SK-N-SH (cell line): Measurements from ENCODE around the gene ATP8A2.

Experiments used
- CHD2 ChIP-seq: fragments of 150-350 bp; IDR thresholded peaks from 2 replicates; pipeline ENCODE4 v1.6.1; 2018; ENCODE audit warnings: low read length; ENCODE audit not compliant: partially characterized antibody
- EP300 ChIP-seq, 2 experiments: IDR thresholded peaks; 2 replicates each; pipeline versions ENCODE4 v1.4.0 to v1.6.1; 2012; ENCODE audit warnings: borderline replicate concordance in 1 of 2, low read depth in 1 of 2, low read length in 1 of 2
- RAD21 ChIP-seq: IDR thresholded peaks from 2 replicates; pipeline ENCODE4 v1.6.1; 2012; ENCODE audit warnings: mild to moderate bottlenecking, low read length
- YY1 ChIP-seq: IDR thresholded peaks from 2 replicates; pipeline ENCODE4 v1.4.0; 2012; ENCODE audit warnings: low read depth, mild to moderate bottlenecking
- ZBTB33 ChIP-seq: IDR thresholded peaks from 2 replicates; pipeline ENCODE4 v1.4.0; 2012; ENCODE audit warnings: low read depth, borderline replicate concordance

- TF ChIP-seq ZBTB33 (no peak), RAD21 (no peak), CHD2 (no peak), EP300 (IDR thresholded peaks at IDR 0.05; ENCODE audit: borderline replicate concordance in 1 of 2, low read depth in 1 of 2, low read length in 1 of 2) (no peak), YY1 (no peak)
Measured at GRCh38 chr13:25687471-25688225, 315.9 kb downstream of the ATP8A2 start.
